A673 (cell line): ENCODE data around the gene SLX4IP. TPM values are rescaled to one million over a fixed set of nuclear protein-coding genes. Genes with fewer than 3 reads are reported as not detected.

Experiments used
- BruUV-seq: library from RNA; stranded (reverse); fragments of 400-500 nt; replicated peaks from 2 replicates; lab custom pipeline; 2021; lab: Mats Ljungman, UMichigan
- CTCF ChIA-PET: fragments of 300-600 bp; sonication (Branson Sonifier 250); formaldehyde crosslinking; loops from one replicate; lab custom pipeline; 2022; ENCODE audit warnings: antibody characterized with exemption; lab: Charles Lee
- POLR2A ChIA-PET: fragments of 300-600 bp; sonication (Branson Sonifier 250); formaldehyde crosslinking; loops from one replicate; lab custom pipeline; 2022; ENCODE audit warnings: antibody characterized with exemption; ENCODE audit not compliant: low non-redundant PET; lab: Charles Lee
- DNase-seq: peaks from one replicate; pipeline ENCODE4 v3.0.0-alpha.2; 2015; ENCODE audit warnings: low spot score
- H3K27ac ChIP-seq: fragments of 200-600 bp; sonication (generic); 2 replicates; pipeline ENCODE4 v1.5.1; 2016; ENCODE audit warnings: mixed run types, low read depth, mild to moderate bottlenecking, mixed read lengths, antibody characterized with exemption, low read length; ENCODE audit not compliant: poor library complexity, severe bottlenecking
- H3K27me3 ChIP-seq: fragments of 200-600 bp; sonication (generic); replicated peaks from 2 replicates; pipeline ENCODE4 v1.6.1; 2017; ENCODE audit warnings: mixed run types, low read depth, mild to moderate bottlenecking, mixed read lengths, antibody characterized with exemption, low read length; ENCODE audit not compliant: insufficient read depth, poor library complexity
- H3K36me3 ChIP-seq: fragments of 200-600 bp; sonication (generic); 2 replicates; pipeline ENCODE4 v1.6.1; 2016; ENCODE audit warnings: mixed run types, mild to moderate bottlenecking, mixed read lengths, antibody characterized with exemption, low read length; ENCODE audit not compliant: insufficient read depth, poor library complexity, severe bottlenecking
- H3K4me1 ChIP-seq: fragments of 200-600 bp; sonication (generic); 2 replicates; pipeline ENCODE4 v1.6.1; 2017; ENCODE audit warnings: mixed run types, mild to moderate bottlenecking, mixed read lengths, antibody characterized with exemption, low read length; ENCODE audit not compliant: insufficient read depth, poor library complexity, severe bottlenecking
- H3K4me3 ChIP-seq: fragments of 200-600 bp; sonication (generic); 2 replicates; pipeline ENCODE4 v1.5.1; 2016; ENCODE audit warnings: low read depth, mixed run types, mild to moderate bottlenecking, mixed read lengths, low read length; ENCODE audit not compliant: poor library complexity, severe bottlenecking
- H3K9me3 ChIP-seq: fragments of 200-600 bp; sonication (generic); 2 replicates; pipeline ENCODE4 v1.6.1; 2016; ENCODE audit warnings: mixed run types, low read depth, mild to moderate bottlenecking, mixed read lengths, antibody characterized with exemption, low read length; ENCODE audit not compliant: poor library complexity, severe bottlenecking
- EZH2 ChIP-seq: fragments of 200-600 bp; sonication (generic); IDR thresholded peaks from 2 replicates; pipeline ENCODE4 v1.6.1; 2017; ENCODE audit warnings: borderline replicate concordance, low read depth, mild to moderate bottlenecking, mixed read lengths, antibody characterized with exemption, low read length; ENCODE audit not compliant: poor library complexity, severe bottlenecking
- intact Hi-C: fragments of 100-400 bp; cut with micrococcal nuclease; formaldehyde crosslinking; loops from one replicate; pipeline ENCODE4 v1.10.0; 2022; ENCODE audit not compliant: unreplicated experiment
- total RNA-seq: library from RNA; stranded (reverse); gene quantifications from 2 replicates; pipeline ENCODE4 v1.2.3, GENCODE V29; 2021
- TF ChIP-seq, protein P1 (sequence below): fragments of 300-800, 200-600 bp; sonication (generic); conservative IDR thresholded peaks from 2 replicates; pipeline ENCODE4 v1.5.1; 2017; ENCODE audit warnings: low read depth, mild to moderate bottlenecking, antibody characterized with exemption, low read length, moderate library complexity, mixed read lengths

Gene SLX4IP
- total RNA-seq, 1 experiment from 2014 or later, result 9.8 TPM

DNA sequence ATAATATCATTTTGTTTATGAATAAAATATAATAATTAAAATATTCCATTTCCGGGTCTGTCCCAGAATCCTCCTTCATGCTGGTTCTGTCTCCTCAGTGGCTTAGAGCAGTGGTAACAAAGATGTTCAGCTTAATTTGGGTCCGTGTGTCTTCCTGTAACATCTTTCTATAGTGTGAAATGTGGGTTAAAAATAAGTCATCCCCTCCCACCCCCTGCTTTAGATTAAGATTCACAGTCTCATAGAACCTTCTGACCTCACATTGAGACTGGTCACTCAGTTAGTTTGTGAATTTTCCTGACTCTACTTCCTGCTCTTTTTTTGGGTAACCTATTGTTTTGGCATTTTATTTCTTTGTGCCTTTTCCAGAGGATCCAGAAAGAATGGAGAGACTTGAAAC is 55.2 kb downstream of the SLX4IP start:
- no peak for TF ChIP-seq EZH2
- Histone ChIP-seq H3K9me3 (no peaks in the 10 kb centered on the region), H3K27me3 (no peaks in the 10 kb centered on the region), H3K36me3 (no peaks in the 10 kb centered on the region), H3K4me1 (peaks cover 37% of the 10 kb centered on the region), H3K4me3 (no peak overlapping the region), H3K27ac (peak overlapping the region; percentile 32)
- ChIA-PET POLR2A (no interaction called here), CTCF (interaction anchor here (0.6 kb wide), 1 partner anchor 11 kb away, joined by 4 read pairs; no protein-coding TSS in a partner anchor)
- intact Hi-C loops, result no loop called here
- BruUV-seq, result no TSS peak
- no peak for DNase-seq

- Histone ChIP-seq H3K9me3 (no peaks in the 10 kb centered on the region), H3K27ac (peak overlapping the region; percentile 32), H3K36me3 (no peaks in the 10 kb centered on the region), H3K4me1 (peaks cover 42% of the 10 kb centered on the region), H3K4me3 (no peak overlapping the region), H3K27me3 (no peaks in the 10 kb centered on the region)
- BruUV-seq, result no TSS peak
- intact Hi-C loops, result no loop called here
- TF ChIP-seq, protein P1, sequence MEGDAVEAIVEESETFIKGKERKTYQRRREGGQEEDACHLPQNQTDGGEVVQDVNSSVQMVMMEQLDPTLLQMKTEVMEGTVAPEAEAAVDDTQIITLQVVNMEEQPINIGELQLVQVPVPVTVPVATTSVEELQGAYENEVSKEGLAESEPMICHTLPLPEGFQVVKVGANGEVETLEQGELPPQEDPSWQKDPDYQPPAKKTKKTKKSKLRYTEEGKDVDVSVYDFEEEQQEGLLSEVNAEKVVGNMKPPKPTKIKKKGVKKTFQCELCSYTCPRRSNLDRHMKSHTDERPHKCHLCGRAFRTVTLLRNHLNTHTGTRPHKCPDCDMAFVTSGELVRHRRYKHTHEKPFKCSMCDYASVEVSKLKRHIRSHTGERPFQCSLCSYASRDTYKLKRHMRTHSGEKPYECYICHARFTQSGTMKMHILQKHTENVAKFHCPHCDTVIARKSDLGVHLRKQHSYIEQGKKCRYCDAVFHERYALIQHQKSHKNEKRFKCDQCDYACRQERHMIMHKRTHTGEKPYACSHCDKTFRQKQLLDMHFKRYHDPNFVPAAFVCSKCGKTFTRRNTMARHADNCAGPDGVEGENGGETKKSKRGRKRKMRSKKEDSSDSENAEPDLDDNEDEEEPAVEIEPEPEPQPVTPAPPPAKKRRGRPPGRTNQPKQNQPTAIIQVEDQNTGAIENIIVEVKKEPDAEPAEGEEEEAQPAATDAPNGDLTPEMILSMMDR, result no peak
- no peak for TF ChIP-seq EZH2
- peak; percentile 65 for DNase-seq
- ChIA-PET CTCF (interaction anchor here (0.6 kb wide), 1 partner anchor 12 kb away, joined by 4 read pairs; no protein-coding TSS in a partner anchor), POLR2A (no interaction called here)
These were observed 55.6 kb downstream of the SLX4IP start for GRCh38 chr20:10490706-10491105.

DNA sequence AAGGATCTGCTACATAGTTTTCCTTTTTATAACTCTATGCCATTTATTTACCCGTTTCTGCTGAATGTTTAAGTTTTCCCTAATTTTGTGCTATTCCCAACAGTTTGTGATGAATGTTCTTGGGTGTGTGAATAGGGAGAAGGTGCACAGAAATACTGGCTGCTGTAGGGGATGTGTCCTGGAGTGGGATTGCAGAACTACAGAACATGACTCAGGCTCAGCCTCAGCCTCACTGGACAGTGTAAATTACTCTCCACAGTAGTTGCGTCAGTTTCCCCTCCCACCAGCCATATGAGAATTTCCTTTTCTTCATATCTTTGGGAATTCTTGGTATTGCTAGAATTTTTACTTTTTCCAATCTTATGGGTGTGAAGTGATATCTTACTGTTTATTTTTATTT is 57.0 kb downstream of the SLX4IP start:
- Histone ChIP-seq H3K4me1 (peaks cover 52% of the 10 kb centered on the region), H3K36me3 (no peaks in the 10 kb centered on the region), H3K4me3 (no peak overlapping the region), H3K27ac (no peak overlapping the region), H3K9me3 (no peaks in the 10 kb centered on the region), H3K27me3 (no peaks in the 10 kb centered on the region)
- ChIA-PET CTCF (no interaction called here), POLR2A (no interaction called here)
- no TSS peak for BruUV-seq
- DNase-seq, result no peak
- TF ChIP-seq, protein P1, result no peak
- TF ChIP-seq EZH2, result no peak
- intact Hi-C loops, result no loop called here

- H3K4me1 ChIP-seq, result peaks cover 54% of the 10 kb centered on the region
These were observed 57.7 kb downstream of the SLX4IP start for GRCh38 chr20:10492844-10493243.

More at GRCh38 chr20:10492844-10493243, 57.7 kb downstream of the SLX4IP start:
- no peak for DNase-seq
- Histone ChIP-seq H3K4me3 (no peak overlapping the region), H3K36me3 (no peaks in the 10 kb centered on the region), H3K27me3 (no peaks in the 10 kb centered on the region), H3K27ac (no peak overlapping the region), H3K9me3 (no peaks in the 10 kb centered on the region)
- BruUV-seq, result no TSS peak
- TF ChIP-seq, protein P1, result 0 out of 2 replicates have a peak, but pooled peaks have one; percentile 19
- TF ChIP-seq EZH2, result no peak
- intact Hi-C loops, result no loop called here
- ChIA-PET CTCF (no interaction called here), POLR2A (no interaction called here)
